Adrenal gland (tissue), 12 donors: ENCODE results near the gene PRKRA. TPM values are rescaled to one million over a fixed set of nuclear protein-coding genes. Genes with fewer than 3 reads are reported as not detected.
A peak's percentile ranks its signal among the peaks of the same experiment; 100 is the strongest.

Experiments used
- DNase-seq, 7 donors: peaks; one replicate each; pipeline ENCODE4 v3.0.0-alpha.2; 2019 to 2020
- H3K27ac ChIP-seq, 5 donors: fragments of 200-600 bp; sonication (generic) in 4 of 5; 1 replicate in 3 of 5; 2 replicates in 2 of 5; pipeline versions ENCODE4 v1.5.1 to v1.8.0; 2016 to 2020; ENCODE audit warnings: mild to moderate bottlenecking in 1 of 5
- H3K27me3 ChIP-seq: fragments of 200-600 bp; 2 replicates; pipeline ENCODE4 v1.8.0; 2021
- H3K36me3 ChIP-seq, 2 donors: fragments of 200-600 bp; replicated peaks in 1 of 2; 1 replicate in 1 of 2; 2 replicates in 1 of 2; pipeline versions ENCODE4 v1.5.1 to v1.8.0; 2018 to 2022
- H3K4me1 ChIP-seq, 2 donors: fragments of 200-600 bp; replicated peaks in 1 of 2; 1 replicate in 1 of 2; 2 replicates in 1 of 2; pipeline versions ENCODE4 v1.5.1 to v1.8.0; 2018 to 2021
- H3K4me3 ChIP-seq, 4 donors: fragments of 200-600 bp; sonication (generic) in 3 of 4; one replicate each; pipeline ENCODE4 v1.5.1; 2016 to 2018
- H3K9me3 ChIP-seq, 3 donors: fragments of 200-600 bp; sonication (generic) in 1 of 3; replicated peaks in 1 of 3; 1 replicate in 2 of 3; 2 replicates in 1 of 3; pipeline versions ENCODE4 v1.5.1 to v1.8.0; 2016 to 2021
- CTCF ChIP-seq, 6 experiments: fragments of 450-650 bp in 4 of 6; fragments of 200-600 bp in 2 of 6; sonication (generic) in 1 of 6; IDR thresholded peaks; 1 replicate in 5 of 6; 2 replicates in 1 of 6; pipeline versions ENCODE4 v1.5.1 to v1.8.0; 2016 to 2021; ENCODE audit warnings: antibody characterized with exemption in 6 of 6, mild to moderate bottlenecking in 2 of 6, moderate library complexity in 1 of 6
- POLR2A ChIP-seq, 2 donors: fragments of 450-650 bp; IDR thresholded peaks; one replicate each; pipeline ENCODE4 v1.6.1; 2017; ENCODE audit warnings: antibody characterized with exemption in 2 of 2, mild to moderate bottlenecking in 2 of 2, moderate library complexity in 1 of 2
- WGBS, 4 donors: extraction: QIAGEN DNeasy Blood & Tissue Kit in 2 of 4; methylation state at CpG; one replicate each; pipeline versions ENCODE4 v1.1.5 to v1.1.7; 2013 to 2017; 5-methylcytosine and 5-hydroxymethylcytosine counted together
- intact Hi-C, 2 donors: fragments of 100-400 bp; cut with DNase I; formaldehyde crosslinking; loops; one replicate each; pipeline versions ENCODE4 v1.14.1 to v1.15.0; 2022 to 2023
- polyA plus RNA-seq, 3 donors: library from polyadenylated mRNA; stranded (reverse); fragments of 200-250 nt in 2 of 3; fragments of 350-450 nt in 1 of 3; fragmentation: Illumina TruSeq in 1 of 3; extraction: RNeasy Lipid Tissue Mini Kit (QIAGEN cat#74804) in 1 of 3; gene quantifications; one replicate each; pipeline ENCODE4 v1.2.3, GENCODE V29; 2013 to 2014
- total RNA-seq, 9 donors: library from RNA; depleted of rRNA in 4 of 9; stranded (reverse); fragments of >200 nt in 4 of 9; fragments of 120-200 nt in 1 of 9; fragmentation: NEBNext Ultra II Directional in 1 of 9; extraction: Animal tissue kit (Norgen Biotek cat#: 25700) in 1 of 9; gene quantifications; one replicate each; pipeline versions ENCODE4 v1.1.0 to v1.2.4, GENCODE V29; 2013 to 2023
- donor health status: healthy with polysubstance abuse.
- donor health status: Bipolar disorder and iron deficiency.
- donor health status: DM: yes; HTN: yes; CAD: no.
- donor health status: DM: no; HTN: no; CAD: no.
- donor health status: DM: no; HTN: no; CAD: no.
- donor health status: DM: yes; HTN: yes; CAD: no.

The PRKRA gene
- total and polyA plus RNA-seq, 12 donors, result 33.5 to 55.2 (median 42.3) TPM

DNA sequence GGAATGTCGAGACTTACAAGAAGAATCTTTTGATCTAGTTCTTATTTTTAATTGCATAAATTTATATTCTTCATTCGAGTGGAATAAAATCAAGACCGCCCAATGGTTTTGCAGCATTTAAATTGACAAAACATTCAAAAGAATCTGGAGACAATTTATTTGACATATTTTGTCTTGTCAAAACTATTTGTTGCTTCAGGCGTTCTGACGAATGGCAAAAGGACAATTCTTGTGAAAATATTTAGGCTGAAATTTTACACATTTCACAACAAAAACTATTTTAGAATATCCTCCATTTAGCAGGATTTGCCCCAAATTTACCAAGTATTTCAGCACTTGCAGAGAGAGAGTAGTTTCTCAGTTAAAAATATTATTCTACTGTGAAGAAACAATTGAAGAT is 41.7 kb downstream of the PRKRA start:
- no peaks in the 10 kb centered on the region for H3K36me3 ChIP-seq
- no peak for DNase-seq
- TF ChIP-seq CTCF (IDR thresholded peaks at IDR 0.05) (no peak), POLR2A (IDR thresholded peaks at IDR 0.05) (no peak)
- H3K4me3 ChIP-seq, result no peak overlapping the region
- H3K27me3 ChIP-seq, result no peaks in the 10 kb centered on the region
- 80 to 85% (median 83%) methylated on average over 5 of the region's 5 CpGs for WGBS, 4 donors
- no peaks in the 10 kb centered on the region for H3K9me3 ChIP-seq
- no peak overlapping the region for H3K27ac ChIP-seq
- H3K4me1 ChIP-seq, result peaks cover 0 to 5% of the 10 kb centered on the region in 2 donors
- intact Hi-C loops, result no loop called here

- intact Hi-C loops, result no loop called here
- TF ChIP-seq POLR2A (IDR thresholded peaks at IDR 0.05), result no peak
- no peak for TF ChIP-seq CTCF (IDR thresholded peaks at IDR 0.05)
Measured at GRCh38 chr2:178404368-178404767, 46.6 kb downstream of the PRKRA start.

DNA sequence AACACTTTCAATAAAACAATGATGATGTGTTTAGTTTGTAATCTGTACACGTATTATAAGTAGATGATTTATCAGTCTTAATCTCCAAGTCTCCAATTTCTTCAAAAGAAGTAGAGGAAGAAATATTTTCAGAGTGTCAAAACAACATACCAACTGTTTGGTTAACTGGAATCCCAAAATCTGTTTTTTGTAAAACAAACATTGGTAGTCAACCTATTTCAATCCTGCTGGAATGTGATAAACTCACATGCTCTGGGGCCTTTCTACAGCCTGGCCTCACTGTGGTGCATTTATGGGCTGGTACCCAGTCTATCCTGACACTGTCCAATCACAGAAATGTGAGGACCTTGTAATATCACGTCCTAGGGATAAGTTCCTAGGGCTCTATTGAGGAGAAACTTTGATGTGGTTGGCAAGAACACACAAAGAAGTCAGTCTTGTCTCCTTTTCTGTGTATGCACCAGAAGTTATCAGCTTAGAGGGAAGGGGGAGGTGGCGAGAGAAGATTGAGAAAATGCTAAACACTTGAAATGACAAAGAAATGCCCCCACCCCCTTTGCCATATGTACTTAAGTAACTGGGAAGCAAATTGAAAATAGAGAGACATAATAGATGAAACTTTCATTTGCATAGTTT is 47.2 kb downstream of the PRKRA start:
- Histone ChIP-seq H3K36me3 (no peaks in the 10 kb centered on the region), H3K4me3 (no peak overlapping the region), H3K27ac (no peak overlapping the region), H3K9me3 (no peaks in the 10 kb centered on the region), H3K27me3 (no peaks in the 10 kb centered on the region), H3K4me1 (no peaks in the 10 kb centered on the region)
- intact Hi-C loops, result no loop called here
- no peak for DNase-seq
- TF ChIP-seq CTCF (IDR thresholded peaks at IDR 0.05), result no peak
- TF ChIP-seq POLR2A (IDR thresholded peaks at IDR 0.05), result no peak
- WGBS, 4 donors, result 76 to 81% (median 78%) methylated on average over 3 of the region's 3 CpGs

More at GRCh38 chr2:178404368-178404767, 46.6 kb downstream of the PRKRA start:
- no peak for DNase-seq
- Histone ChIP-seq H3K4me1 (no peaks in the 10 kb centered on the region), H3K9me3 (no peaks in the 10 kb centered on the region), H3K36me3 (no peaks in the 10 kb centered on the region), H3K27me3 (no peaks in the 10 kb centered on the region), H3K27ac (no peak overlapping the region), H3K4me3 (no peak overlapping the region)
- 33 to 55% (median 43%) methylated on average over 4 of the region's 4 CpGs for WGBS, 4 donors

DNA sequence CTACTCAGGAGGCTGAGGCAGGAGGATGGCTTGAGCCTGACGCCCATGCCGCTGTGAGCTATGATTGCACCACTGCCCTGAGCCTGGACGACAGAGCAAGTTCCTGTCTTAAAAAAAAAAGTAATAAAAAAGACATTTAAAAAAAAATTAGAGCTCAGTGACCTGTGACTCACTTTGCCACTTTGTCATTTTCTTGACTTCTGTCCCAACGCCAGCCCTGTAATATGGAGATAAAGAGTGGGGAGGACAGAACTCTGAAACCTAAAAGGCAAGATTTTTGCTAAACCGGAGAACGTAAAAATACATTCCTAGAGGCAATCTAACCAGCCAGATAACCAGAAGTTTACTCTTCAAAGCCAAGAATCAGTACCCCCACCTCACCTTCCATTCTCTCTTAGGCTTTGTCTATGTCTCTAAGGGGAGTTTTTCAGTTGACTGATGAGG is 49.0 kb downstream of the PRKRA start:
- Histone ChIP-seq H3K36me3 (no peaks in the 10 kb centered on the region), H3K27me3 (no peaks in the 10 kb centered on the region), H3K9me3 (no peaks in the 10 kb centered on the region), H3K4me3 (no peak overlapping the region), H3K4me1 (no peaks in the 10 kb centered on the region), H3K27ac (no peak overlapping the region)
- DNase-seq, result peak; percentile 35 to 73 (median 51)
- intact Hi-C loops, result no loop called here
- 16 to 31% (median 29%) methylated on average over 6 of the region's 6 CpGs for WGBS, 4 donors
- TF ChIP-seq CTCF (IDR thresholded peaks at IDR 0.05) (no peak), POLR2A (IDR thresholded peaks at IDR 0.05) (no peak)
